Measurements from ENCODE around the gene MPPED1.

The MPPED1 gene

GRCh38 chr22:43401661-43402060 is 10.2 kb upstream of the MPPED1 start:
- Histone ChIP-seq H3K79me1 (replicated peaks; ENCODE audit: low read length, poor library complexity, severe bottlenecking) (no peaks in the 10 kb centered on the region), H3K23ac (ENCODE audit: low read length in 2 of 2) (no peak overlapping the region), H2BK120ac (ENCODE audit: low read depth, low read length) (no peak overlapping the region), H3K4ac (ENCODE audit: low read depth in 1 of 2, low read length in 2 of 2) (no peak overlapping the region), H2BK15ac (ENCODE audit: low read depth, poor library complexity, severe bottlenecking) (no peak overlapping the region), H2AFZ (ENCODE audit: low read depth, low read length) (no peak overlapping the region), H2BK5ac (ENCODE audit: low read depth, low read length, poor library complexity, severe bottlenecking) (no peak overlapping the region), H3K9ac (ENCODE audit: low read length) (no peak overlapping the region), H3K4me3 (ENCODE audit: insufficient read depth in 1 of 2, low read depth in 1 of 2, low read length in 2 of 2) (no peak overlapping the region), H3K27me3 (ENCODE audit: control insufficient read depth in 1 of 2, insufficient read depth in 1 of 2, low read length in 2 of 2) (peaks cover 3 to 33% of the 10 kb centered on the region in 2 experiments), H3K4me1 (ENCODE audit: control insufficient read depth, insufficient read depth, low read depth, low read length) (no peaks in the 10 kb centered on the region), H3K9me3 (ENCODE audit: control insufficient read depth, low read length) (peaks cover 7% of the 10 kb centered on the region), H3K18ac (ENCODE audit: low read depth in 1 of 2, low read length in 2 of 2) (no peak overlapping the region), H3K27ac (ENCODE audit: low read length, poor library complexity, severe bottlenecking) (no peak overlapping the region), H3K4me2 (ENCODE audit: low read length, poor library complexity, severe bottlenecking) (no peak overlapping the region), H4K8ac (ENCODE audit: low read length) (no peak overlapping the region), H2BK12ac (ENCODE audit: low read length in 2 of 2) (no peak overlapping the region), H2AK5ac (ENCODE audit: low read length, severe bottlenecking) (no peak overlapping the region), H3K14ac (ENCODE audit: low read length in 2 of 2) (no peak overlapping the region), H4K91ac (ENCODE audit: low read length) (no peak overlapping the region), H3K36me3 (ENCODE audit: control insufficient read depth in 1 of 2, insufficient read depth in 2 of 2, low read depth in 1 of 2, low read length in 2 of 2) (no peaks in the 10 kb centered on the region)
- 72% methylated on average over 3 of the region's 3 CpGs for WGBS
- no peak for DNase-seq

- Histone ChIP-seq H3K27ac (ENCODE audit: low read length, poor library complexity, severe bottlenecking) (no peak overlapping the region), H3K4me2 (ENCODE audit: low read length, poor library complexity, severe bottlenecking) (no peak overlapping the region), H4K8ac (ENCODE audit: low read length) (no peak overlapping the region), H3K23ac (ENCODE audit: low read length in 2 of 2) (no peak overlapping the region), H3K18ac (ENCODE audit: low read depth in 1 of 2, low read length in 2 of 2) (no peak overlapping the region), H3K27me3 (ENCODE audit: control insufficient read depth in 1 of 2, insufficient read depth in 1 of 2, low read length in 2 of 2) (peaks cover 3 to 32% of the 10 kb centered on the region in 2 experiments), H2BK15ac (ENCODE audit: low read depth, poor library complexity, severe bottlenecking) (no peak overlapping the region), H3K4ac (ENCODE audit: low read depth in 1 of 2, low read length in 2 of 2) (no peak overlapping the region), H3K14ac (ENCODE audit: low read length in 2 of 2) (no peak overlapping the region), H3K4me3 (ENCODE audit: insufficient read depth in 1 of 2, low read depth in 1 of 2, low read length in 2 of 2) (no peak overlapping the region), H2BK120ac (ENCODE audit: low read depth, low read length) (no peak overlapping the region), H3K4me1 (ENCODE audit: control insufficient read depth, insufficient read depth, low read depth, low read length) (no peaks in the 10 kb centered on the region), H2AK5ac (ENCODE audit: low read length, severe bottlenecking) (no peak overlapping the region), H3K79me1 (replicated peaks; ENCODE audit: low read length, poor library complexity, severe bottlenecking) (no peaks in the 10 kb centered on the region), H3K9me3 (ENCODE audit: control insufficient read depth, low read length) (peaks cover 7% of the 10 kb centered on the region), H2BK12ac (ENCODE audit: low read length in 2 of 2) (no peak overlapping the region), H2AFZ (ENCODE audit: low read depth, low read length) (no peak overlapping the region), H4K91ac (ENCODE audit: low read length) (no peak overlapping the region), H3K9ac (ENCODE audit: low read length) (no peak overlapping the region), H2BK5ac (ENCODE audit: low read depth, low read length, poor library complexity, severe bottlenecking) (no peak overlapping the region), H3K36me3 (ENCODE audit: control insufficient read depth in 1 of 2, insufficient read depth in 2 of 2, low read depth in 1 of 2, low read length in 2 of 2) (no peaks in the 10 kb centered on the region)
- DNase-seq = no peak
- 18% methylated on average over 1 of the region's 1 CpG for WGBS
Measured at GRCh38 chr22:43402128-43402527, 9.7 kb upstream of the MPPED1 start.

DNA sequence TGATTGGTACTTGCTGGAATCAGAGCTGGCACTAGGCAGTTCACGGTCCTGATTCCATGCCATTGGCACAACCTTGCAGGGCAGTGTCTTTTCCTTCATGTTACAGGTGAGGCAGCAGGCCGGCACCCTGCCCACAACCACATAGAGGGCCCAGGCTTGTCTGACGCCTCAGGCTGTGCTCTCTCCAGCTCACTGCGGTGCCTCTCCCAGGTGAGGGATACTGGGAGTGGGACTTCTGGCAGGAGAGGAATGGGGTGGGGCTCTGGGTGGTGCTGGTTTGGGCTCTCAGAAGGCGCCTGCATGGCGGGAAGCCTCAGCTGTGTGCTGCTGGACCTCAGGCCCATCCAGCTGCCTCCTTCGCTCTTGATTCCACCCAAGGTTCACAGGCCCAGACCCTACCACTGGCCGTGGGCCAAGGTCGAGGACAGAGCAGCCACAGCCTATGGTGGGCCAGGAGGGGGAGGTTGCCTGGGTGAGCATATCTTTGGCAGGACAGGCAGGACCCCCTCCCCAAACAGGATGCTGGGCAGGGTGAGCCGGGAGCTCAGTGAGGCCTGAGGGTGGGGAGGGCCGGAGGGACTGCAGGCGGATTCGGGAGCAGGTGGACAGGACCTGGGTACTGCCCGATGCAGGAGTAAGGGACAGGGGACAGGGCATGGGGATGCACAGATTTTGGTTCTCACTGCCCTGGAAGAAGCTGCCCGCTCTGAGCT is 7.0 kb upstream of the MPPED1 start:
- peaks cover 17 to 40% of the 10 kb centered on the region in 2 experiments for H3K27me3 ChIP-seq (ENCODE audit: control insufficient read depth in 1 of 2, insufficient read depth in 1 of 2, low read length in 2 of 2)
- H2BK120ac ChIP-seq (ENCODE audit: low read depth, low read length) = no peak overlapping the region
- H3K4ac ChIP-seq (ENCODE audit: low read depth in 1 of 2, low read length in 2 of 2) = no peak overlapping the region
- H3K27ac ChIP-seq (ENCODE audit: low read length, poor library complexity, severe bottlenecking) = no peak overlapping the region
- H3K23ac ChIP-seq (ENCODE audit: low read length in 2 of 2) = no peak overlapping the region
- no peak for DNase-seq
- peaks cover 7% of the 10 kb centered on the region for H3K9me3 ChIP-seq (ENCODE audit: control insufficient read depth, low read length)
- no peak overlapping the region for H3K18ac ChIP-seq (ENCODE audit: low read depth in 1 of 2, low read length in 2 of 2)
- no peak overlapping the region for H4K91ac ChIP-seq (ENCODE audit: low read length)
- H2AFZ ChIP-seq (ENCODE audit: low read depth, low read length) = no peak overlapping the region
- H2BK12ac ChIP-seq (ENCODE audit: low read length in 2 of 2) = no peak overlapping the region
- H4K8ac ChIP-seq (ENCODE audit: low read length) = no peak overlapping the region
- no peak overlapping the region for H2AK5ac ChIP-seq (ENCODE audit: low read length, severe bottlenecking)
- H3K4me1 ChIP-seq (ENCODE audit: control insufficient read depth, insufficient read depth, low read depth, low read length) = no peaks in the 10 kb centered on the region
- no peak overlapping the region for H3K9ac ChIP-seq (ENCODE audit: low read length)
- H3K4me2 ChIP-seq (ENCODE audit: low read length, poor library complexity, severe bottlenecking) = no peak overlapping the region
- H3K79me1 ChIP-seq (replicated peaks; ENCODE audit: low read length, poor library complexity, severe bottlenecking) = no peaks in the 10 kb centered on the region
- no peaks in the 10 kb centered on the region for H3K36me3 ChIP-seq (ENCODE audit: control insufficient read depth in 1 of 2, insufficient read depth in 2 of 2, low read depth in 1 of 2, low read length in 2 of 2)
- H2BK5ac ChIP-seq (ENCODE audit: low read depth, low read length, poor library complexity, severe bottlenecking) = no peak overlapping the region
- WGBS = 86% methylated on average over 12 of the region's 15 CpGs
- H3K14ac ChIP-seq (ENCODE audit: low read length in 2 of 2) = no peak overlapping the region
- no peak overlapping the region for H2BK15ac ChIP-seq (ENCODE audit: low read depth, poor library complexity, severe bottlenecking)
- H3K4me3 ChIP-seq (ENCODE audit: insufficient read depth in 1 of 2, low read depth in 1 of 2, low read length in 2 of 2) = no peak overlapping the region

- H3K27ac ChIP-seq (ENCODE audit: low read length, poor library complexity, severe bottlenecking) = no peak overlapping the region
- no peak overlapping the region for H2BK15ac ChIP-seq (ENCODE audit: low read depth, poor library complexity, severe bottlenecking)
- H2BK5ac ChIP-seq (ENCODE audit: low read depth, low read length, poor library complexity, severe bottlenecking) = no peak overlapping the region
Measured at GRCh38 chr22:43406186-43406790, 5.5 kb upstream of the MPPED1 start.

More at GRCh38 chr22:43406186-43406790, 5.5 kb upstream of the MPPED1 start:
- no peak overlapping the region for H3K4me3 ChIP-seq (ENCODE audit: insufficient read depth in 1 of 2, low read depth in 1 of 2, low read length in 2 of 2)
- no peak for DNase-seq
- no peak overlapping the region for H3K4me2 ChIP-seq (ENCODE audit: low read length, poor library complexity, severe bottlenecking)
- H2AFZ ChIP-seq (ENCODE audit: low read depth, low read length) = no peak overlapping the region
- no peaks in the 10 kb centered on the region for H3K79me1 ChIP-seq (replicated peaks; ENCODE audit: low read length, poor library complexity, severe bottlenecking)
- no peak overlapping the region for H3K18ac ChIP-seq (ENCODE audit: low read depth in 1 of 2, low read length in 2 of 2)
- WGBS = 61% methylated on average over 12 of the region's 12 CpGs
- H3K4me1 ChIP-seq (ENCODE audit: control insufficient read depth, insufficient read depth, low read depth, low read length) = no peaks in the 10 kb centered on the region
- no peak overlapping the region for H3K23ac ChIP-seq (ENCODE audit: low read length in 2 of 2)
- no peak overlapping the region for H2BK120ac ChIP-seq (ENCODE audit: low read depth, low read length)
- no peak overlapping the region for H3K14ac ChIP-seq (ENCODE audit: low read length in 2 of 2)
- no peak overlapping the region for H2AK5ac ChIP-seq (ENCODE audit: low read length, severe bottlenecking)
- peaks cover 31 to 55% of the 10 kb centered on the region in 2 experiments for H3K27me3 ChIP-seq (ENCODE audit: control insufficient read depth in 1 of 2, insufficient read depth in 1 of 2, low read length in 2 of 2)
- no peak overlapping the region for H3K9ac ChIP-seq (ENCODE audit: low read length)
- no peak overlapping the region for H4K91ac ChIP-seq (ENCODE audit: low read length)
- no peak overlapping the region for H3K4ac ChIP-seq (ENCODE audit: low read depth in 1 of 2, low read length in 2 of 2)
- H2BK12ac ChIP-seq (ENCODE audit: low read length in 2 of 2) = no peak overlapping the region
- peaks cover 7% of the 10 kb centered on the region for H3K9me3 ChIP-seq (ENCODE audit: control insufficient read depth, low read length)
- H3K36me3 ChIP-seq (ENCODE audit: control insufficient read depth in 1 of 2, insufficient read depth in 2 of 2, low read depth in 1 of 2, low read length in 2 of 2) = no peaks in the 10 kb centered on the region
- H4K8ac ChIP-seq (ENCODE audit: low read length) = no peak overlapping the region
